Cerebellar cortex (tissue), 1 donor: Measurements from ENCODE around the gene MTO1.
"Not testable (repeated sequence)": the region's sequence is repeated elsewhere in the genome, so short reads cannot be mapped to it uniquely, and the experiment has no call there.

Experiments used
- DNase-seq: peaks from one replicate; pipeline ENCODE4 v3.0.0-alpha.2; 2015; ENCODE audit warnings: low spot score

MTO1 gene

DNA sequence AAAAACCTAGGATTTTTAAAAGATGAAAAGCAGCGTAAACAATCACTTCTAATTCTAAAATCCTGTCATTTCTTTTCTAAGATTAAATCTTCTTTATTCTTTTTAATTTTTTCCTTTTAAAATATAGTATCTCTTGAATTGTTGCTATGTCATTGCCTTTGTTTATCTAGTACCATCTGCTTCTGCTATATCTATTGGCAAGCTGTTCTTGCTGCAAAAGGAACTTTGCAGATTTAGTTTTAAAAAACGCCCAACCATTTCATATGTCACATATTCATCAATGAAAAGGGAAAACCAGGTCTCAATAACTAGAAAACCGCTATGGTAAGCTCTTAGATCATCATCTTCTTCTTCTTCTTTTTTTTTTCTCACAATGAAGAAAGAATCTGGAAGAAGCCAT is 70.8 kb downstream of the MTO1 start:
- no peak for DNase-seq

DNA sequence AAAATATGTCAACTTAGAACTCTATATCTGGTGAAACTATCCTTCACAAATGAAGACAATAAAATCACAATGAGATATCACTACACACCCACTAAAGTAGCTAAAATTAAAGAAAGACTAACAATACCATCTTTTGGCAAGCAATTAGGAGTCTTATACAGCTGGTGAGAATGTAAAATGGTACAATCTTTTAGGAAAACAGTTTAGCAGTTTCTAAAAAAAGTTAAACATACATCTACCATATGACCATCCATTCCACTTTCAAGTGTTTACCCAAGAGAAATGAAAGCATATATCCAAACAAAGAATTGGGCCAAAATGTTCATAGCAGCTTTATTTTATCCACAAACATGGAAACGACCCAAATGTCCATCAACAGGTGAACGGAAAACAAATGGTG is 73.1 kb downstream of the MTO1 start:
- no peak for DNase-seq

GRCh38 chr6:73537677-73538076 is 76.1 kb downstream of the MTO1 start:
- no peak for DNase-seq

- no peak for DNase-seq
Observed at GRCh38 chr6:73538116-73538779, 76.7 kb downstream of the MTO1 start.

DNA sequence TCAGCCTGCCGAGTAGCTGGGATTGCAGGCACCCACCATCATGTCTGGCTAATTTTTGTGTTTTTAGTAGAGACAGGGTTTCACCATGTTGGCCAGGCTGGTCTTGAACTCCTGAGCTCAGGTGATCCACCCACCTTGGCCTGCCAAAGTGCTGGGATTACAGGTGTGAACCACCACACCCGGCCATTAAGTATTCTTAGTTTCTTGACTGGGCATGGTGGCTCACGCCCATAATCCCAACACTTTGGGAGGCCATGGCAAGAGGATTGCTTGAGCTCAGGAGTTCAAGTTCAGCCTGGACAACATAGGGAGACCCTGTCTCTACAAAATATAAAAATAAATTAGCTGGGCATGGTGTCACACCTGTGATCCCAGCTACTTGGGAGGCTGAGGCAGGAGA is 80.9 kb downstream of the MTO1 start:
- DNase-seq, result not testable (repeated sequence)

GRCh38 chr6:73542891-73543290 is 81.4 kb downstream of the MTO1 start:
- DNase-seq, result no peak

- DNase-seq, result no peak
Observed at GRCh38 chr6:73547036-73547435, 85.5 kb downstream of the MTO1 start.

GRCh38 chr6:73548458-73549446 is 87.2 kb downstream of the MTO1 start:
- no peak for DNase-seq

- DNase-seq, result not testable (repeated sequence)
Observed at GRCh38 chr6:73551115-73551514, 89.6 kb downstream of the MTO1 start.

DNA sequence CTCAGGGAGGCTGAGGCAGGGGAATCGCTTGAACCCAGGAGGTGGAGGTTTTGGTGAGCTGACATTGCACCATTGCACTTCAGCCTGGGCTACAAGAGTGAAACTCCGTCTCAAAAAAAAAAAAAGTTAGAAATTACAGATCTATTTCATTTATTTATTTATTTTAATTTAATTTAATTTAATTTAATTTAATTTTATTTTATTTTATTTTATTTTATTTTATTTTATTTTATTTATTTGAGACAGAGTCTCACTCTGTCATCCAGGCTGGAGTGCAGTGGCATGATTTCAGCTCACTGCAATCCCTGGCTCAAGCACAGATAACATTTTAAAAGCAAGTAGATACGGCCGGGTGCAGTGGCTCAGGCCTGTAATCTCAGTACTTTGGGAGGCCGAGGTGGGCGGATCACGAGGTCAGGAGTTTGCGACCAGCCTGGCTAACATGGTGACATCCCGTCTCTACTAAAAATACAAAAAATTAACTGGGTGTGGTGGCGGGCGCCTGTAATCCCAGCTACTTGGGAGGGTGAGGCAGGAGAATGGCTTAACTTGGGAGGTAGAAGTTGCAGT is 93.9 kb downstream of the MTO1 start:
- not testable (repeated sequence) for DNase-seq

GRCh38 chr6:73556836-73557235 is 95.3 kb downstream of the MTO1 start:
- DNase-seq, result no peak
